B cell (primary cell): ENCODE measurements around the gene GNB1. TPM values are rescaled to one million over a fixed set of nuclear protein-coding genes. Genes with fewer than 3 reads are reported as not detected.

Experiments used
- ATAC-seq: fragments of 200-7000 bp; cut with Tn5 transposase; one replicate; pipeline ENCODE4 v1.10.0; 2021; ENCODE audit warnings: low read depth, mild to moderate bottlenecking, moderate number of reproducible peaks, moderate library complexity
- CTCF ChIA-PET: fragments of 350-600 bp; sonication (Branson Sonifier 250); formaldehyde crosslinking; loops from one replicate; lab custom pipeline; 2021; ENCODE audit warnings: antibody characterized with exemption, inconsistent platforms; lab: Charles Lee
- POLR2A ChIA-PET: fragments of 350-600 bp; sonication (Branson Sonifier 250); formaldehyde crosslinking; loops from one replicate; lab custom pipeline; 2021; ENCODE audit warnings: antibody characterized with exemption; lab: Charles Lee
- DNase-seq: peaks from one replicate; pipeline ENCODE4 v3.0.0; 2013
- H2AFZ ChIP-seq: 2 replicates; pipeline ENCODE4 v1.6.1; 2012; ENCODE audit warnings: mild to moderate bottlenecking, low read depth, low read length; ENCODE audit not compliant: insufficient read depth, poor library complexity, severe bottlenecking
- H3K27ac ChIP-seq, 2 donors: 1 replicate in 1 of 2; 2 replicates in 1 of 2; pipeline ENCODE4 v1.5.1; 2012 to 2013; ENCODE audit warnings: low read length in 2 of 2, mild to moderate bottlenecking in 2 of 2, moderate library complexity in 1 of 2
- H3K27me3 ChIP-seq, 4 experiments: fragments of 200-600 bp in 1 of 4; sonication (generic) in 1 of 4; replicated peaks in 1 of 4; 1 replicate in 2 of 4; 2 replicates in 2 of 4; pipeline versions ENCODE4 v1.6.1 to v1.7.0; 2013 to 2016; ENCODE audit warnings: low read length in 3 of 4, mild to moderate bottlenecking in 2 of 4, mixed read lengths in 1 of 4, moderate library complexity in 1 of 4; ENCODE audit not compliant: insufficient read depth in 4 of 4, control insufficient read depth in 3 of 4; ENCODE audit errors: control extremely low read depth in 1 of 4
- H3K36me3 ChIP-seq, 2 experiments: replicated peaks in 1 of 2; 1 replicate in 1 of 2; 2 replicates in 1 of 2; pipeline versions ENCODE4 v1.6.1 to v1.7.1; 2013; ENCODE audit warnings: low read length in 1 of 2; ENCODE audit not compliant: insufficient read depth in 2 of 2, control insufficient read depth in 1 of 2; ENCODE audit errors: control extremely low read depth in 1 of 2, extremely low read depth in 1 of 2
- H3K4me1 ChIP-seq, 2 donors: fragments of 200-600 bp in 1 of 2; sonication (generic) in 1 of 2; 1 replicate in 1 of 2; 2 replicates in 1 of 2; pipeline versions ENCODE4 v1.5.1 to v1.6.1; 2013 to 2017; ENCODE audit warnings: low read length in 2 of 2; ENCODE audit not compliant: control insufficient read depth in 2 of 2, insufficient read depth in 2 of 2
- H3K4me2 ChIP-seq: replicated peaks from 2 replicates; pipeline ENCODE3; 2012; ENCODE audit warnings: mild to moderate bottlenecking, low read depth, low read length; ENCODE audit not compliant: poor library complexity, severe bottlenecking
- H3K4me3 ChIP-seq, 5 experiments: fragments of 200-600 bp in 1 of 5; sonication (generic) in 1 of 5; 1 replicate in 3 of 5; 2 replicates in 2 of 5; pipeline versions ENCODE4 v1.5.1 to v1.7.0; 2011 to 2016; ENCODE audit warnings: low read length in 4 of 5, mild to moderate bottlenecking in 4 of 5, low read depth in 2 of 5, control low read depth in 1 of 5, moderate library complexity in 1 of 5; ENCODE audit not compliant: insufficient read depth in 1 of 5; ENCODE audit errors: control extremely low read depth in 1 of 5, extremely low read depth in 1 of 5
- H3K79me2 ChIP-seq: fragments of 200-600 bp; sonication (generic); one replicate; pipeline ENCODE4 v1.6.0; 2016; ENCODE audit warnings: low read length; ENCODE audit not compliant: control insufficient read depth, insufficient read depth
- H3K9ac ChIP-seq: fragments of 200-600 bp; sonication (generic); 2 replicates; pipeline ENCODE4 v1.6.1; 2017; ENCODE audit warnings: mild to moderate bottlenecking, low read length, moderate library complexity
- H3K9me3 ChIP-seq, 3 donors: one replicate each; pipeline versions ENCODE4 v1.6.1 to v1.7.1; 2013; ENCODE audit warnings: low read length in 2 of 3; ENCODE audit not compliant: control insufficient read depth in 2 of 3, insufficient read depth in 1 of 3; ENCODE audit errors: control extremely low read depth in 1 of 3
- H4K20me1 ChIP-seq: 2 replicates; pipeline ENCODE4 v1.6.0; 2012; ENCODE audit warnings: mild to moderate bottlenecking, low read length; ENCODE audit not compliant: insufficient read depth, control insufficient read depth, poor library complexity, severe bottlenecking
- H3K27ac Mint-ChIP-seq: one replicate; pipeline ENCODE4 v1.8.0; 2021; ENCODE audit warnings: mixed read lengths
- H3K27me3 Mint-ChIP-seq: one replicate; pipeline ENCODE4 v1.8.0; 2021; ENCODE audit warnings: mixed read lengths
- H3K4me1 Mint-ChIP-seq: one replicate; pipeline ENCODE4 v1.8.0; 2021; ENCODE audit warnings: mixed read lengths
- H3K4me3 Mint-ChIP-seq: one replicate; pipeline ENCODE4 v1.8.0; 2021; ENCODE audit warnings: mixed read lengths
- H3K9me3 Mint-ChIP-seq: one replicate; pipeline ENCODE4 v1.8.0; 2022; ENCODE audit warnings: mixed read lengths; ENCODE audit not compliant: insufficient read depth
- EZH2 ChIP-seq: IDR thresholded peaks from 2 replicates; pipeline ENCODE4 v1.6.1; 2012; ENCODE audit warnings: borderline replicate concordance, low read depth, mild to moderate bottlenecking, moderate library complexity, low read length; ENCODE audit not compliant: insufficient read depth, poor library complexity, severe bottlenecking
- WGBS: methylation state at CpG from one replicate; pipeline ENCODE4 v1.1.5; 2013; ENCODE audit warnings: missing lambda C conversion rate; ENCODE audit not compliant: insufficient coverage; 5-methylcytosine and 5-hydroxymethylcytosine counted together
- intact Hi-C: fragments of 100-400 bp; cut with micrococcal nuclease; formaldehyde crosslinking; loops from one replicate; pipeline ENCODE4 v1.10.0; 2022
- polyA plus RNA-seq: library from polyadenylated mRNA; depleted of rRNA; stranded (reverse); fragments of >200 nt; gene quantifications from 2 replicates; pipeline ENCODE4 v1.2.3, GENCODE V29; 2012
- total RNA-seq, 2 donors: library from RNA; stranded (reverse); fragments of 120-200 nt in 1 of 2; gene quantifications; 1 replicate in 1 of 2; 2 replicates in 1 of 2; pipeline versions ENCODE4 v1.2.3 to v1.2.4, GENCODE V29; 2013 to 2022
- TF ChIP-seq, protein P1 (sequence below): fragments of 200-600 bp; IDR thresholded peaks from one replicate; pipeline ENCODE4 v1.8.0; 2022; ENCODE audit warnings: antibody characterized with exemption, mild to moderate bottlenecking

The GNB1 gene
- total and polyA plus RNA-seq, 2 donors (not counting 1 experiment from before 2014, with no cell fraction given), result 249 to 269 TPM

DNA sequence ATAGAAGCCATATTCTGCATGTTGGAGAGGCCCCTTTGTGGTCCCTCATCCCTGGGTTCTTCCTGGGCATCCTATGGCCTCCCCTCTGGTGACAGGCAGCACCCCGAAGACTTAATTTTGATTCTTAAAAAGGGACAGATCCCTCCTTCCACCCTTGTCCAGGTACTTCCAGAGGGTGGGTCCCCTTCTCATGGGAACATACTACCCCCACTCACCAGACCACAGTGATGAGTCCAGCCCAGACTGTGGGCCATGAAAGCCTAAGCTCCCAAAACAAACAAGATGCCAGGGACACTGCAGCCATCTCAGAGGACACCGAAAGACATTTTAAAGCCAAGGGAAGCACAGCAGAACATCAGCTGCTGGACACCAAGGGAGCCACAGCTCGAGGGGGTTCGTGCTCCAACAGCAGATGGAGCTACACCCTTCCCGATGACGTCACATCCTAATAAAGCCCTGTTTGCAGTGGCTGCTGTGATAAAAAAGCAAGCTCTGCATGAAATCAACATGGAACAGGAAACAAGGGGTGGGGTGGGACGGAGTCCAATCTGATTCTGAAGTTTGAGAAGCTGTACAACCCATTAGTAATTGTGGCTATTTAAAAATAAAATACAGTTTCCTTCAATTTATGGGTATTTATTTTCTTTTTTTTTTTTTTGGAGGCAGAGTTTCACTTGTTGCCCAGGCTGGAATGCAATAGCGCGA lies 32.4 kb downstream of the GNB1 start:
- TF ChIP-seq, protein P1, sequence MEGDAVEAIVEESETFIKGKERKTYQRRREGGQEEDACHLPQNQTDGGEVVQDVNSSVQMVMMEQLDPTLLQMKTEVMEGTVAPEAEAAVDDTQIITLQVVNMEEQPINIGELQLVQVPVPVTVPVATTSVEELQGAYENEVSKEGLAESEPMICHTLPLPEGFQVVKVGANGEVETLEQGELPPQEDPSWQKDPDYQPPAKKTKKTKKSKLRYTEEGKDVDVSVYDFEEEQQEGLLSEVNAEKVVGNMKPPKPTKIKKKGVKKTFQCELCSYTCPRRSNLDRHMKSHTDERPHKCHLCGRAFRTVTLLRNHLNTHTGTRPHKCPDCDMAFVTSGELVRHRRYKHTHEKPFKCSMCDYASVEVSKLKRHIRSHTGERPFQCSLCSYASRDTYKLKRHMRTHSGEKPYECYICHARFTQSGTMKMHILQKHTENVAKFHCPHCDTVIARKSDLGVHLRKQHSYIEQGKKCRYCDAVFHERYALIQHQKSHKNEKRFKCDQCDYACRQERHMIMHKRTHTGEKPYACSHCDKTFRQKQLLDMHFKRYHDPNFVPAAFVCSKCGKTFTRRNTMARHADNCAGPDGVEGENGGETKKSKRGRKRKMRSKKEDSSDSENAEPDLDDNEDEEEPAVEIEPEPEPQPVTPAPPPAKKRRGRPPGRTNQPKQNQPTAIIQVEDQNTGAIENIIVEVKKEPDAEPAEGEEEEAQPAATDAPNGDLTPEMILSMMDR, result no peak
- TF ChIP-seq EZH2, result no peak
- H3K27me3 Mint-ChIP-seq, result no peaks in the 10 kb centered on the region
- no peak for ATAC-seq
- H3K36me3 ChIP-seq, result peaks cover 0 to 10% of the 10 kb centered on the region in 2 experiments
- H3K4me1 Mint-ChIP-seq, result peaks cover 79% of the 10 kb centered on the region
- H3K4me2 ChIP-seq, result peak overlapping the region; percentile 29
- H3K4me3 ChIP-seq, result no peak overlapping the region
- H3K9me3 Mint-ChIP-seq, result no peaks in the 10 kb centered on the region
- H3K79me2 ChIP-seq, result peaks cover 100% of the 10 kb centered on the region
- no peak overlapping the region for H2AFZ ChIP-seq
- peak overlapping the region; percentile 4 to 74 for H3K27ac ChIP-seq
- peaks cover 72 to 84% of the 10 kb centered on the region in 2 donors for H3K4me1 ChIP-seq
- ChIA-PET CTCF (interaction anchor here (1.1 kb wide), 1 partner anchor 9 kb away, joined by 3 read pairs; no protein-coding TSS in a partner anchor), POLR2A (interaction anchor here (1.0 kb wide), 1 partner anchor 82 kb away, joined by 4 read pairs; no protein-coding TSS in a partner anchor)
- WGBS, result 52% methylated on average over 6 of the region's 9 CpGs
- H3K9me3 ChIP-seq, result no peaks in the 10 kb centered on the region
- DNase-seq, result peak; percentile 52
- peaks cover 100% of the 10 kb centered on the region for H4K20me1 ChIP-seq
- peak overlapping the region; percentile 48 for H3K27ac Mint-ChIP-seq
- no peaks in the 10 kb centered on the region for H3K27me3 ChIP-seq
- H3K4me3 Mint-ChIP-seq, result peak overlapping the region; percentile 41
- no peak overlapping the region for H3K9ac ChIP-seq
- intact Hi-C loops, result loop anchor here (5.0 kb wide), 1 partner anchor 36 kb away; no protein-coding TSS in a partner anchor

DNA sequence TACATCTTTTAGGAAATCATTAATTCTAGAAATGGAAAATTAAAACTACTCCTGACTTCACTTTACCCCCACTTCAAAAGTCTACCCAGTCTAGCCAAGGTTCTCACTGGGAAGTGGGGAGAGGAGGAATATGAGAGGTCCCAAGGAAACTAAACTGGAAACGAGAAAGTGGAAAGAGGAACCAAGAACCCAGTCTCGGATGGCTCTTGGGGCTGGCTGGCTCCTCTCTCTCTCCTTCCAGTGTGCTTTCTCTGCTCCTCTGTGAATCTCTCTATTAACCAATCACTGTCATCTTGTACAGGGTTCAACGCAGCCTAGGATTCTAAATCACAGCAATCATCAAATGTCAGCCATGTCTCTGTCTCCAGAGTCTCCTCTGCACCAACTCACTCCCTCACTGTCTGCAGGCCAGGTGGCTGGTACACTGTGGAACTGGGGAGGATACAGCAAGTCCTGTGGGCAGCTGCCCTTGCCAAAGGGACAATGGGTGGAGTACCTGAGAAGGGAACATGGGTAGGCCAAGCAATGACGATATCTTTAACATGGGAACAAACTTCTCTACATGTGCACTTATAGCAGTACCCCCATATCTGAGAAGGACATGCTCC lies 33.7 kb downstream of the GNB1 start:
- no peak for TF ChIP-seq EZH2
- TF ChIP-seq, protein P1, result no peak
- H3K4me1 ChIP-seq, result peaks cover 59 to 75% of the 10 kb centered on the region in 2 donors
- H3K4me3 ChIP-seq, result no peak overlapping the region
- WGBS, result 25% methylated on average over 3 of the region's 4 CpGs
- H3K36me3 ChIP-seq, result peaks cover 0 to 16% of the 10 kb centered on the region in 2 experiments
- peaks cover 100% of the 10 kb centered on the region for H4K20me1 ChIP-seq
- POLR2A ChIA-PET, result no interaction called here
- intact Hi-C loops, result loop anchor here (5.0 kb wide), 1 partner anchor 35 kb away; no protein-coding TSS in a partner anchor
- H3K4me2 ChIP-seq, result peak overlapping the region; percentile 29
- CTCF ChIA-PET, result no interaction called here
- DNase-seq (peak; percentile 48), ATAC-seq (peak; percentile 36)
- no peak overlapping the region for H3K9ac ChIP-seq
- H3K27me3 ChIP-seq, result no peaks in the 10 kb centered on the region
- Mint-ChIP-seq H3K27ac (peak overlapping the region; percentile 60), H3K9me3 (no peaks in the 10 kb centered on the region), H3K4me1 (peaks cover 77% of the 10 kb centered on the region), H3K4me3 (peak overlapping the region; percentile 66), H3K27me3 (no peaks in the 10 kb centered on the region)
- H3K79me2 ChIP-seq, result peaks cover 100% of the 10 kb centered on the region
- H3K27ac ChIP-seq, result peak overlapping the region in 1 of 2 donors; percentile 74
- H3K9me3 ChIP-seq, result no peaks in the 10 kb centered on the region
- H2AFZ ChIP-seq, result no peak overlapping the region
